Ureter (tissue), 1 donor: ENCODE results near the gene ERCC6L2. TPM values are rescaled to one million over a fixed set of nuclear protein-coding genes. Genes with fewer than 3 reads are reported as not detected.

Experiments used
- DNase-seq: peaks from one replicate; pipeline ENCODE4 v3.0.0-alpha.2; 2020; ENCODE audit warnings: low spot score
- total RNA-seq: library from RNA; stranded (reverse); gene quantifications from one replicate; pipeline ENCODE4 v1.2.4, GENCODE V29; 2023
- donor health status: DM: yes; HTN: yes; CAD: no.

The ERCC6L2 gene
- total RNA-seq, 1 donor from 2014 or later: 72.7 TPM

DNA sequence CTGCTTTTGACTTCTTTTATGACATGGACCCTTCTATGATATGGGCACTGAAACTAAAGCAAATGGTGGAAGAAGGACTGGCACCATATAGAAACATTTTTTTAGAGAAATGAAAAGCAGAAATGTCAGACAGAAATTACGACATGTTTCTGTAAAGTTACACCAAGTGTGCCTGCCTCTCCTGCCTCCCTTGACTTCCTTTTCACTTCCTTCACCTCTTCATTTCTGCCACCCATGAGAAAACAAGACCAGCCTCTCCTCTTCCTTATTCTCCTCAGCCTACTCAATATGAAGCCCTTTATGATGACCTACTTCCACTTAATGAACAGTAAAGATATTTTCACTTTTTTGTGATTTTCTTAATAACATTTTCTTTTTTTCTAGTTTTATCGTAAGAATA is 44.5 kb downstream of the ERCC6L2 start:
- no peak for DNase-seq

DNA sequence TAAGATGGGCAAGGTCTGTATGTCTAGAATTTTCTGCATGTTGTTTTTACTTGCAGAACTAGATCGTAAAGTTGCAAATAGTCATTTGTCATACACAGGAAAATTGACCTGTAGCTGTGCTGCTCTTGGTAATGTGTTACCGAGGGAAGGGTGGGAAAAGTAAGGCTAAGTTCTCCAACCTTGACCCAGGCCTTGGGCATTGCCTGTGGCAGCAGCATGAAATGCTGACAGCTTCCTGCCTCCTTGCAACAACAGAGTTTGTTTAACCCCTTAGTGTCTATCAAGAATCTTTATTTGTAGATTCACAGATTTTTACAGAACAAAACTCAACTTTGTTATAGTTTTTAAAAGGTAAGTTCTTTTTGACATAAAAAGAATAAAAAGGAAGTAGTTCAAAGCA is 48.3 kb downstream of the ERCC6L2 start:
- DNase-seq: no peak

DNA sequence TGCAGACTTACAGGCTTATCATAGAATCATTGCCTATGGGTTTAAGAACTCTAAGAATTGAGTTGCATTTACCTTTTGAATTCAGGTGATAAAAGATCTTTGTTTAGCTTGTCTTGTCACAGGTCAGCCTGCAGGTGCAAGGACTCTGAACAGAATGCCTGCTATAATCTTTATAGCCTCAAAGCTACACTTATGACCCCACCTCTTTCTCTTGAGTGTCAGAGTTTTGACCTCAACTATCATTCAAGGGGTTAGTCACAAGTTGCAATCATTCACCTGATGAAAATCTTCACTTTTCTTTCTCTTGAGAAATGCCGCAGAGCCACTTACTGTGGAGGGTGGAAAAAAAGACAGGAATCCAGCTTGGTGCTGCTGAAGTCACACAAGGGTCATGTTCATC is 49.5 kb downstream of the ERCC6L2 start:
- DNase-seq: no peak

DNA sequence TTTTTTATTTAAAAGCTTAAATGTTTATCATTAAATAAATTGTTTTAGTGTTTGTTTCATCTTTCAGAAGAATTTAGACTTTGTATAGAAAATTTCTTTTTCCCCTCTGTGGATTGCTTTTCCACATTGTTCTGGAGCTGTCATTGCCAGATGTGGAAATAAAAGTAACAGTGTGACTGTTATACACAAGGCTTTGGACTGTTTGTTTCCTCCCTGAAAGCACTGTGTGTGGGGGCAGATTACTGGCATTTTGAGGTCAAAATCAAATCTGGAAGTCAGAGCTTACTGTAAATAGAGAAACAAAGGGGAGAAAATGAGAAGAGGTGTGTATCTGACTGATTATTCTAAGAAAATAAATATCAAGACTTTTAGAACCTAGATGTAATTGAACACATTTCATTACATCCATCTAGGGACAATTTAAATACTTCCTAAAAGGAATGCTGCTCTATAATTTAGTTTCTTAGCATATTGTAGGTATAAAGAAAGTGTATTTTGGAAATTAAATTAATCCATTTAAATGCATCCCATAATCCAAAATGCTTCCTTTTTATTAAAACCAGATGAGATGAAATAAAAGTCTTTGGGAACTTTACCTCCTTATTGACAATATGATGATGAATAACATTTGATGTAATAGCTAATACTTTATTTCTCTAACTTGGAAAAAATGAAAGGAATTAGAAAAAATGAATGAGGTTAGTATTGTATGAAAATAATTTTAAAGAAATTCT is 51.9 kb downstream of the ERCC6L2 start:
- no peak for DNase-seq

DNA sequence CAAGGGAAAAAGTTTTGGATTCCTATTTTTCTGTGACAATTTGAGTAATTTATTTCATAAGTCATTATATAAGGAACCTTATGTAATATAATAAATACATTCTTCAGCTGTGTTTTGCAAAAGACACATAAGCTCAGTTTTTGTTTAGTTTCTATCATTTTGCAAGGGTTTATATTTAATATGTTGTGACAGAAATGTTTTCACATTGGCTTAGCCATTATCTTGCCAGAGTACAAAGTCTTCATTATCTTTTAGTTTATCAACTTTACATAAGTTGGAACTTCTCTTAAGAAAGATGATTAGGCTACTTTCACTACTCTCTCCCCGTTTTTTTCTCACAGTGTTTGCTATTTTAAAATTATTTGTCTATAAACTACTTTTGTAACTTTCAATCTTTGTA is 54.8 kb downstream of the ERCC6L2 start:
- DNase-seq: no peak

DNA sequence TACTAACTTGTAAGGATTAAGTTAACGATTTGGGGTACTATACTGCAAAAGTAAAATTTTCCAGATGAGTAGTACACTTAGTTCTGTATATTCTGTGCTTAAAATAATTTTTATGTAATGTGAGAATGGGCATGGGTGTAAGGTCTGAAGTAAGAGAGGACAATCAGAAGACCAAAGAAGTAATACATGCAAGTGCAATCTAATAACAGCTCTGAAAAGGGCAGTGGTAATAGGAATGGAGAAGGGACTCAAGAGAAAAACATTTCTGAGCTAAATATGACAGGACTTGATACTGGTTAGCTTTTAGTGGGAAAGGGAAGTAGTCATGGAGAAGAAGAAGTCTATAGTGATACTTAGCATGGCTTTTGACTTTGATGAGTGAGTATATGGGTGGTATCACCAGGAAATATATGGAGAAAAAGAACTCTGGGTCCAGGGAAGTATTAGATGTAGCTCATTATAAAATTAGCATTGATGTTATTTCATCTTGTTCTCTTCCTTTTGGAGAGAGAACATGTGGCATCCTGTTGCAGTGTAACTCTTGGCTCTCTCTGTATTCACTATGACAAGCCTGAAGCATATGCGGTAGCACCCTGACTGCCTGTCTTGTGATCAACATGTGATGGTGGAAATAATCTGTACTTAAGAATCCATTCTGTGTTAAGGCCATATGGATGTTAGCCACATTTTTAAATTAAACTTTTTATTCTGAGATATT is 60.5 kb downstream of the ERCC6L2 start:
- no peak for DNase-seq

DNA sequence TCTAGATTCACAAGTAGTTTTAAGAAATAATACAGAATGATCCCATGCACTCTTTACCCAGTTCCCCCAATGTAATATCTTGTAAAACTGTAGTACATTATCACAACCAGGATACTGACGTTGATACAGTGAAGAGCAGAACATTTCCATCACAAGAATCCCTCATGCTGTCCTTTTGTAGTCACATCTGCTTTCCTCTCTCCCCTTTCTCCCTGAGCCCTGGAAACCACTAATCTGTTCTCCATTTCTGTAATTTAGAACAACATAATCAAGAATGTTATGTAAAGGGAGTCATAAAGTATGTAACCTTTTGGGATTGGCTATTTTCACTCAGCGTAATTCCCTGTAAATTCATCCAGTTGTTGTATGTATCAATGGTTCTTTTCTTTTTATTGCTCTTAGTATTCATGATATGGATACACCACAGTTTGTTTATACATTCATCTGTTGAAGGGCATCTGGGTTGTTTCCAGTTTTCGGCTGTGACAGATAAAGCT is 61.1 kb downstream of the ERCC6L2 start:
- DNase-seq: no peak

DNA sequence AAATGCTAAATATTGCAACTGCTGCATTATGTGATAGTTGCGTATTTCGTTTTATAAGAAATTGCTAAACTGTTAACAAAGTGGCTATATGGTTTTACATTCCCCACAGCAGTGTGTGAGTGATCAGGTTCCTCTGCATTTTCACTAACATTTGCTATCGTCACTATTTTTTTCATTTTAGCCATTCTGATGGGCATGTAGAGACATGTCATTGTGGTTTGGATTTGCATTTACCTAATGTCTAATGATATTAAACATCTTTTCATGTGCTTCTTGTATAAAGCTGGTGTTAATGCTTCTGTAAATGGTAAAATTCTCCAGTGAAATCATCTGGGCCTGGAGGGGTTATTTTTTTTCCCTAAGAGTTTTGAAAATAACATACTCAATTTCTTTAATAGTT is 61.6 kb downstream of the ERCC6L2 start:
- no peak for DNase-seq

DNA sequence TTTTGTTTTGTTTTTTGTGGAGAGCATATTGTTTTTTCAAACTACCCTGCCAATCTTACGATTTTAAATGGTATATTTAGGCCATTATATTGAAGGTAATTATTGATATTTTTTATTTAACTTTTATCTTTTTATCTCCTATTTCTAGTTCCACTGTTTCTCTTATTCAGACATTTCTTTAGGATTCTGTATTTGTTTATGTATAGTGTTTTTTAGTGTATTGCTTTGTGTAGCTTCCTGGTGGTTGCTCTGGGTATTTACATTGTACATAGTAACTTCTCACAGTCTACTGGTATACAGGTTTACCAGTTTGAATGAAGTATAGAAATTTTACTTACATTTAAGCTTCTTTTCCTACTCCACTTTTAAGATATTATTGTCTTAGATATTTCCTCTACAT is 63.2 kb downstream of the ERCC6L2 start:
- no peak for DNase-seq

DNA sequence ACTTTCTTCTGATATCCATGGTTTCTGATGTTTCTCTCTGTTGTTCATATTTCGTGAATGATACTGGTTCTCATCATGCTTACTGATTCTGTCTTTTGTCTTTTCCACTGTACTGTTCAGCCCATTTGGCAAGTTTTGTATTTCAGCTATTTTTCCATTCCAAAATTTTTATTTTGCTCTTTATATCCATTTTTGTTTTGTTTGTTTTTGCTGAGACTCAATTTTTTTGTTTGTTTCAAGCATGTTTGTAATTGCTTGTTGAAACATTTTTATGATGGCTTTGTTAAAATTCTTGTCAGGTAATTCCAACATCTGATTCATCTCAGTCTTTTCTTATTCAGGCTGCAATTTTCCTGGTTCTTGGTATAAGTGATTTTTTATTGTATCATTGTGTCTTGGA is 64.0 kb downstream of the ERCC6L2 start:
- no peak for DNase-seq

DNA sequence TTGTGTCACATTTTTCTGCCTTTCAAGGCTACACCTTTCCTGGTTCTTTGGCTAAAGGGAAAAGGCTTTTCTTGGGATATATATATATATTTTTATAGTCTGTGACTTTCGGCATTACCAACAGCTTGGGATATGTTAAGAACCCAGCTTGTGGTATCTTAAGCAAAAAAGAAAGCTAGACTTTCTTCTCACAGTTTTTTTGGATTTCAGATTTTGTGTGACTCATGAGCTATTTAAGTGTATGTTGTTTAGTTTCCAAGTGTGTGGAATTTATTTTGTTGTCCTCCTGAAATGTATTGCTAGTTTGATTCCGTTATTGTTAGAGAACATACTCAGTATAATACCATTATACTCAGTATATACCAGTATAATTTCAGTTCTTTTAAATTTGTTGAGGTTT is 64.8 kb downstream of the ERCC6L2 start:
- no peak for DNase-seq

DNA sequence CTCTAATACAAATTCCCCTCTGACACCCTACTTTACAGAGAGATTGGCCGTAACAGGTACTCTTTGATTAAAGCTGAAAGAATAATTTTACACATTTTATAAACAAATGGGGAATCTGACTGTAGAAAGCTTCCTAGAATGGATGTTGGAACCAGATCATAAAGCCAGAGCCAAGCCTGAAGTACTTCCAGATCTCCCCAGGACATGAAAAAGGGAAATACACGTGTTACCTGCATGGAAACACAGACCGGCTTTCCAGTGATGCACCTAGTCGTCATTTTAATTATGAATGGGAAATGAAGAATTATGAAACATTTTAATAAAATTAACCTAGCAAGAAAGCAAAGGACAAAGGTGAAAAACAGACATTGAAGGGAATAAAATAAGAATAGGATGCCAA is 66.5 kb downstream of the ERCC6L2 start:
- no peak for DNase-seq

DNA sequence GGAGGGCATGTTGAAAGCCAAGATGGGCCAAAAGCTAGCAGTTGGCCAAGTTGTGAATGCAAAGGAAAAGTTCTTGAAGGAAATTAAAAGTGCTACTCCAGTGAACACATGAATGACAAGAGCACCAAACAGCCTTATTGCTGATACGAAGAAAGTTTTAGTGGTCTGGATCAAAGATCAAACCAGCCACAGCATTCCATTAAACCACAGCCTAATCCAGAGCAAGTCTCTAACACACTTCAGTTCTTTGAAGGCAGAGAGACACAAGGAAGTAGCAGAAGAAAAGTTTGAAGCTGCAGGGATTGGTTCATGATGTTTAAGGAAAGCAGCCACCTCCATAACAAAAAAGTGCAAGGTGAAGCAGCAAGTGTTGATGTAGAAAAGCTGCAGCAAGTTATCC is 71.6 kb downstream of the ERCC6L2 start:
- DNase-seq: no peak

DNA sequence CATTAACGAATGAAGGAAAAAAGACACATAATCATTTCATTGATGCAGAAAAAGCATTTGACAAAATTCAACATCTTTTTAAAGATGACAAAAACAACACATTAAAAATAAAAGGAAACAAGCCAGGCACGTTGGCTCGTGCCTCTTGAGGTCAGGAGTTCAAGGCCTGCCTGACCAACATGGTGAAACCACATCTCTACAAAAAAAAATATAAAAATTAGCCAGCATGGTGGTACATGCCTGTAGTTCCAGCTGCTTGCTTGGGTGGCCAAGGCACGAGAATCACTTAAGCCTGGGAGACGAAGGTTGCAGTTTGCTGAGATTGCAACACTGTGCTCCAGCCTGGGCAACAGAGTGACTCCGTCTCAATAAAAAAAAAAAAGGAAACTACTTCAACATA is 77.0 kb downstream of the ERCC6L2 start:
- no peak for DNase-seq

DNA sequence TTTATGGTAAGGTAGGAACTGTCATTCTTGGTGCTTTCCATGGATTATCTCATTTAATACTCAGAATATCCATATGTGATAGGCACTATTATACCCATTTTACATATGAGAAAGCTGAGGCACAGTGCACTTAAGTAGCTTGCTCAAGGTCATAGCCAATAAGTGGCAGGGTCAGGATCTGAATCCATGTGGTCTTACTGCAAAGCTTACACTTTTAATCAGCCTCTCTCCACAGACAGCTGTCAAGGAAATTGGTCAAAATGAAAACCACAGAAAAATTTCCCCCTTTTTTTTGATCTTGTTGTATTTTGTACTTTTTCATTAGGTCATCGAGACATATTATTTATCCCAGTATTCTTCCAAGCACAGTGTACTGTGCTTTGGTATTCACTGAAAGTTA is 78.5 kb downstream of the ERCC6L2 start:
- no peak for DNase-seq

DNA sequence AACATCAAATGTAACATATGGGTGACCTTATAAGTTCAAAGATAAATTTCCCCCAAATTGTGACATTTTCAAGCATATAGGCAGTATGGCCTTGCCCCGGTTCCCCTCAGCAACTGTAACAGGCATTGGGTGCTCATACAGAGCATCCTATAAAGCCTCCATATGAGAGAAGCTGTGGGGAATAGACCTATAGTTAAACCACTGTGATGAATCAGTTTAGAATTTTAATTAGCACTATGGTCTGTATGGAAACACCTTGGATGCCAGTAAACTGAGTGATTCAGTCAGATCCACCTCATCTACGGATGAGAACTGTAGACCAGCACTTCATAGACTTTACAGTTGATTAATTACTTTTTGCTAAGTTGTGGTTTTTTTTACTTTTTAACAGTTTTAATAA is 79.4 kb downstream of the ERCC6L2 start:
- no peak for DNase-seq

DNA sequence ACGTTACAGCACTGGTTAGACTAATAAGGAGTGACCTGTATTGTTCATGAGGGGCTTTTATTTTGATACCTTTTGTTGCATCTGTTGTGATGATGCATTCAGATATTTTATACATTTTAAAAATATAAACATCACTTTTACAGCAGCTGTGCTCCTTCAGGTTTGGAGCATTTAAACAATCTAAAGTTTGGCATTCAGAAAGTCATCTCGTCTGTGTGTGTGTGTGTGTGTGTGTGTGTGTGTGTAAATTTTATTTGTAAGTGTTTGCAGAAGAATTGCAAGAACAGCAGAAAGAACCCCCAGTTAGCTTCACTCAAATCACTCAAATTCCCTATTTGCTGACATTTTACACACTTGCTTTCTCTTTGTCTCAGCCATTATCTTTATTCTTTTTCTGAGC is 87.4 kb downstream of the ERCC6L2 start:
- DNase-seq: no peak

DNA sequence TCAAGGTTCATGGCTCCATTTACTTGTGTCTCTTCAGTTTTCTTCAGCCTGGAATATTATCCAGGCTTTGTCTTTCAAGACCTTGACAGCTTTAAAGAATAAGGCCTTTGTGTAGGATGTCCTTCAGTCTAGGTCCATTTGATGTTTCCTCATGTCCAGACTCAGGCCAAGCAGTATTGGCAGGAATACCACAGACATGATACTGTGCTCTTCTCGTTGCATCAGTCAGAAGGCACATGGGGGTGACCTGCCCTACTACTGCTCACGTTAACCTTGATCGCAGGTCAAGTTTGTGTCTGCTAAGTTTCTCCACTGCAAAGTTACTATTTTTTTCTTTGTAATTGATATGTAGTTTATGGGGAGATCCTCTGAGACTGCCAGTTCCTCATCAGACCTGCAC is 88.2 kb downstream of the ERCC6L2 start:
- DNase-seq: no peak

DNA sequence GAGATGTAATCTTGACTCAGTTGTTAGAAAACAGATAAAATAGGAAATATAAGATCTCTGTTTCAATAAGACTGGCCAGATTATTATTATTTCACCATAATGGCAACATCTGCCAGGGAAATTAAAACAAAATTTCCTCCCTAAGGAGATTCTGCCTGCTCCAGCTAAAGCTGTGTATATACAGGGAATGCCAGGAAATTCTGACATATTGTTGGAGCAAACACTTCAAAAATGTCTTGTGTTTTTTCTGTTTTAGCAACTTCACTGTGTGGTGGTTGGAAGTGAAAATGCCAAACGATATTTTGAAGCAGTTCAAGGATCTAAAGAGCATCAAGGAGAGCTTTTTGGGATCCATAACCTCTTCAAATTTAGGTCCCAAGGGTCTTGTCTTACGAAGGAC is 90.8 kb downstream of the ERCC6L2 start:
- DNase-seq: no peak

DNA sequence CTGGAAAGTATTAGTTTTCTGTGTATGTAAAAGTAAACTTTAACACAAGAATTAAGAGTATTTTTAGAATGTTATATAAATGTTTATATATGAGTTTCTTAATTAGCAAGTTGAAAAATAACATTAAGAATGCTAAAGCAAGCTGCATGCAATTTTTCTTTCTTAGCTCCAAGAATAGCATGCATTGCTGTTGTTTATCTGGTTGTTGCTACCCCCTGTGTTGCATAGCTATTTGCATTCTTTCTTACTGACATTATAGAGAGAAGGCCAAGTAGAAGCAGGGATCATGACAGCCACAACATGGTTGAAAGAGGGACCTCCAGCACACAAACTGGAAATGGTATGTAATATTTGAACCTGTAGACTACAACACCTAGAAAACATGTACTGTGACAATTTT is 94.8 kb downstream of the ERCC6L2 start:
- no peak for DNase-seq

DNA sequence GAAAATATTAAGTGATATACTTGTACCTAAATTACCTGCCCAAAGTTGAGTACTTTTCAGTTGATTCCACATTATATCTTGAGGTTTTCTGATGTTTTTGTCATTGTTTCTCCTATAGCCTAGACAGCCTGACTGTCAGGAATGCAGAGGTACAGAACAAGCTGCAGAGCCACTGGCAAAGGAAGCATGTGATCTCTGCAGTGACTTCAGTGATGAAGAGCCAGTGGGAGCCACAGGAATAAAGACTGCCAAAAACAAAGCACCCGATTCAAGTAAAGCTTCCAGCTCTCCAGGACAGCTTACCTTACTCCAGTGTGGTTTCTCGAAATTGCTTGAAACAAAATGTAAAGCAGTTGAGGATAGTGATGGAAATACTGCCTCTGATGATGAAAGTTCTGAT is 96.3 kb downstream of the ERCC6L2 start:
- no peak for DNase-seq

DNA sequence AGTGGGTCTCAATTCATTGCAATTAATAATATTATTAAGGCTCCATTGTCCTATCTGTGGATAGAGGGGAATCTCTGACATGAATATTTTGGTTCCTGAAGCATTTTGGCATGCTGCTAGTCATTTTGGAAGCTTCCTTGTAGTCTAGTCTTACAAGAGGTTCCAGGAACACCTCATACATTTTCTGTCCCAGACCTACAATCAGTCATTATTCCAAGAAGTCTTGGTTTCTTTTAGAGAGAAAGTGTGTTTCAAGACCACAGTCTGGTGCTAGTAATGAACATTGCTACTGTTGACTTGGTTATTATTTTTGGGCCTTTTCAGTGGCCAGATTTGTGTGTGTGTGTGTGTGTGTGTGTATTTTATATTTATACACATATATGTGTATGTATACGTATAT is 98.9 kb downstream of the ERCC6L2 start:
- DNase-seq: no peak

DNA sequence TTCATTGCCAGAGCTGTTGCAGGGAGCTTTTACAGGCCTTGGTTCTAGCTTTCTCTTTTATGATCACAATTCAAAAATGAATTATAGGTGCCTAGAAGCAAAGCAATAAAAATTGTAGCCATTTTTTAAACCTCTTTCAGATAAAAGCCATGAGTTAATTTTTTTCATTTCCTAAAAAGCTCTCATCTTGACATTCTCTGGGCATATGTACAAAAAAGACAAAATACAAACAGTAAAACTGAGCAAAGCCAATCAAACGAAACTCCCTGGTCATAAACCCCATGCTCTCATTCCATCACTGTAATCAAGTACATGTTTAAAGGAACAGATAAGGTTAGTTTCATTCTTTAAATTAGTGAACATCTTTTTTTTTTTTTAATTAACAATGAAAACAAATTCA is 101.9 kb downstream of the ERCC6L2 start:
- no peak for DNase-seq

DNA sequence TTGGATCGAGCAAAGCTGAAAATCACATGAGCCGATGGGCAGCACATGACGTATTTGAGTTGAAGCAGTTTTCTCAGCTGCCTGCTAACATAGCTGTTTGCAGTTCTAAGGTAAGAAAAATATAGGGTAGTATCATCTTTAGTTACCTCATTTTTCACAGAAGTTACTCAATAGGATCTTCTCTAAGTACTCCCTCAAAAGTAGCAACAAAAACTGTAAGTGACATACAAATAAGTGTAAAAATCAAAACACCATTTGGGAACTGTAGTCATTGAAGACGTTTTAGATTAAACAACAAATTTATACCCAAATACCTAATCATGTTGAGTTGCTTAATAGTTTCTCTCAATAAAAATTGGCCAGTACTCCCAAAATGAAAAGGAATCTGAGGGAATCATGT is 102.6 kb downstream of the ERCC6L2 start:
- DNase-seq: no peak
